ENCODE results near the gene EREG.

Gene EREG

DNA sequence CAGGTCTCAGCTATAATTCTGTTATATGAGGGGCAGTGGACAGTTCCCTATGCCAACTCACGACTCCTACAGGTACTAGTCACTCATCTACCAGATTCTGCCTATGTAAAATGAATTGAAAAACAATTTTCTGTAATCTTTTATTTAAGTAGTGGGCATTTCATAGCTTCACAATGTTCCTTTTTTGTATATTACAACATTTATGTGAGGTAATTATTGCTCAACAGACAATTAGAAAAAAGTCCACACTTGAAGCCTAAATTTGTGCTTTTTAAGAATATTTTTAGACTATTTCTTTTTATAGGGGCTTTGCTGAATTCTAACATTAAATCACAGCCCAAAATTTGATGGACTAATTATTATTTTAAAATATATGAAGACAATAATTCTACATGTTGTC lies 20.4 kb downstream of the EREG start:
- H3K27me3 ChIP-seq (ENCODE audit: low read depth, low read length): no peaks in the 10 kb centered on the region
- no peak overlapping the region for H2AFZ ChIP-seq (ENCODE audit: low read depth, low read length)
- H3K79me2 ChIP-seq (ENCODE audit: low read length): no peaks in the 10 kb centered on the region
- no peaks in the 10 kb centered on the region for H3K4me1 ChIP-seq (ENCODE audit: low read length)
- no peak overlapping the region for H3K27ac ChIP-seq (ENCODE audit: low read length)
- no peak overlapping the region for H3K4me2 ChIP-seq (ENCODE audit: low read length)
- no peak overlapping the region for H3K4me3 ChIP-seq (ENCODE audit: low read length)
- no peaks in the 10 kb centered on the region for H4K20me1 ChIP-seq (ENCODE audit: insufficient read depth, low read length)
- H3K9me3 ChIP-seq (ENCODE audit: insufficient read depth, low read length): no peaks in the 10 kb centered on the region
- no peak overlapping the region for H3K9ac ChIP-seq (ENCODE audit: low read length)
- TF ChIP-seq, protein P1, sequence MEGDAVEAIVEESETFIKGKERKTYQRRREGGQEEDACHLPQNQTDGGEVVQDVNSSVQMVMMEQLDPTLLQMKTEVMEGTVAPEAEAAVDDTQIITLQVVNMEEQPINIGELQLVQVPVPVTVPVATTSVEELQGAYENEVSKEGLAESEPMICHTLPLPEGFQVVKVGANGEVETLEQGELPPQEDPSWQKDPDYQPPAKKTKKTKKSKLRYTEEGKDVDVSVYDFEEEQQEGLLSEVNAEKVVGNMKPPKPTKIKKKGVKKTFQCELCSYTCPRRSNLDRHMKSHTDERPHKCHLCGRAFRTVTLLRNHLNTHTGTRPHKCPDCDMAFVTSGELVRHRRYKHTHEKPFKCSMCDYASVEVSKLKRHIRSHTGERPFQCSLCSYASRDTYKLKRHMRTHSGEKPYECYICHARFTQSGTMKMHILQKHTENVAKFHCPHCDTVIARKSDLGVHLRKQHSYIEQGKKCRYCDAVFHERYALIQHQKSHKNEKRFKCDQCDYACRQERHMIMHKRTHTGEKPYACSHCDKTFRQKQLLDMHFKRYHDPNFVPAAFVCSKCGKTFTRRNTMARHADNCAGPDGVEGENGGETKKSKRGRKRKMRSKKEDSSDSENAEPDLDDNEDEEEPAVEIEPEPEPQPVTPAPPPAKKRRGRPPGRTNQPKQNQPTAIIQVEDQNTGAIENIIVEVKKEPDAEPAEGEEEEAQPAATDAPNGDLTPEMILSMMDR (IDR thresholded peaks at IDR 0.05; ENCODE audit: low read depth, low read length): no peak
- no peak for TF ChIP-seq EZH2phosphoT487 (IDR thresholded peaks at IDR 0.05; ENCODE audit: low read depth)
- no peaks in the 10 kb centered on the region for H3K36me3 ChIP-seq (replicated peaks; ENCODE audit: low read depth, low read length)

DNA sequence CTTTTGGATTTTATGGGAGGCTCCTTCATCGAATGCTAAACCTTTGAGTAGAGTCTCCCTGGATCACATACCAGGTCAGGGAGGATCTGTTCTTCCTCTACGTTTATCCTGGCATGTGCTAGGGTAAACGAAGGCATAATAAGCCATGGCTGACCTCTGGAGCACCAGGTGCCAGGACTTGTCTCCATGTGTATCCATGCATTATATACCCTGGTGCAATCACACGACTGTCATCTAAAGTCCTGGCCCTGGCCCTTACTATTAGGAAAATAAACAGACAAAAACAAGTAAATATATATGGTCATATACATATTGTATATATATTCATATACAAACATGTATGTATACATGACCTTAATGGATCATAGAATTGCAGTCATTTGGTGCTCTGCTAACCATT lies 21.2 kb downstream of the EREG start:
- H3K9ac ChIP-seq (ENCODE audit: low read length): no peak overlapping the region
- H2AFZ ChIP-seq (ENCODE audit: low read depth, low read length): no peak overlapping the region
- no peaks in the 10 kb centered on the region for H3K4me1 ChIP-seq (ENCODE audit: low read length)
- H3K4me3 ChIP-seq (ENCODE audit: low read length): no peak overlapping the region
- no peaks in the 10 kb centered on the region for H3K79me2 ChIP-seq (ENCODE audit: low read length)
- H3K4me2 ChIP-seq (ENCODE audit: low read length): no peak overlapping the region
- no peak for TF ChIP-seq EZH2phosphoT487 (IDR thresholded peaks at IDR 0.05; ENCODE audit: low read depth)
- TF ChIP-seq, protein P1 (IDR thresholded peaks at IDR 0.05; ENCODE audit: low read depth, low read length): no peak
- no peaks in the 10 kb centered on the region for H3K9me3 ChIP-seq (ENCODE audit: insufficient read depth, low read length)
- no peaks in the 10 kb centered on the region for H3K27me3 ChIP-seq (ENCODE audit: low read depth, low read length)
- no peak overlapping the region for H3K27ac ChIP-seq (ENCODE audit: low read length)
- H4K20me1 ChIP-seq (ENCODE audit: insufficient read depth, low read length): no peaks in the 10 kb centered on the region
- no peaks in the 10 kb centered on the region for H3K36me3 ChIP-seq (replicated peaks; ENCODE audit: low read depth, low read length)

DNA sequence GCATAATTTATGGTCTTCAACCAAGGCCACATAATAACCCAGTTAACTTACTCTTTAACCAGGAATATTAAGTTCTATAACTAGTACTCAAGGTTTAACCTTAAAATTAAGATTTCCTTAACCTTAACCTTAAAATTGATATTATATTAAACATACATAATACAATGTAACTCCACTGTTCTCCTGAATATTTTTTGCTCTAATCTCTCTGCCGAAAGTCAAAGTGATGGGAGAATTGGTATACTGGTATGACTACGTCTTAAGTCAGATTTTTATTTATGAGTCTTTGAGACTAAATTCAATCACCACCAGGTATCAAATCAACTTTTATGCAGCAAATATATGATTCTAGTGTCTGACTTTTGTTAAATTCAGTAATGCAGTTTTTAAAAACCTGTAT lies 22.8 kb downstream of the EREG start:
- no peak overlapping the region for H3K27ac ChIP-seq (ENCODE audit: low read length)
- no peaks in the 10 kb centered on the region for H3K9me3 ChIP-seq (ENCODE audit: insufficient read depth, low read length)
- no peak overlapping the region for H3K9ac ChIP-seq (ENCODE audit: low read length)
- no peak overlapping the region for H3K4me3 ChIP-seq (ENCODE audit: low read length)
- TF ChIP-seq, protein P1 (IDR thresholded peaks at IDR 0.05; ENCODE audit: low read depth, low read length): no peak
- no peak for TF ChIP-seq EZH2phosphoT487 (IDR thresholded peaks at IDR 0.05; ENCODE audit: low read depth)
- H4K20me1 ChIP-seq (ENCODE audit: insufficient read depth, low read length): no peaks in the 10 kb centered on the region
- no peaks in the 10 kb centered on the region for H3K79me2 ChIP-seq (ENCODE audit: low read length)
- H3K27me3 ChIP-seq (ENCODE audit: low read depth, low read length): no peaks in the 10 kb centered on the region
- no peak overlapping the region for H2AFZ ChIP-seq (ENCODE audit: low read depth, low read length)
- no peak overlapping the region for H3K4me2 ChIP-seq (ENCODE audit: low read length)
- no peaks in the 10 kb centered on the region for H3K36me3 ChIP-seq (replicated peaks; ENCODE audit: low read depth, low read length)
- no peaks in the 10 kb centered on the region for H3K4me1 ChIP-seq (ENCODE audit: low read length)

DNA sequence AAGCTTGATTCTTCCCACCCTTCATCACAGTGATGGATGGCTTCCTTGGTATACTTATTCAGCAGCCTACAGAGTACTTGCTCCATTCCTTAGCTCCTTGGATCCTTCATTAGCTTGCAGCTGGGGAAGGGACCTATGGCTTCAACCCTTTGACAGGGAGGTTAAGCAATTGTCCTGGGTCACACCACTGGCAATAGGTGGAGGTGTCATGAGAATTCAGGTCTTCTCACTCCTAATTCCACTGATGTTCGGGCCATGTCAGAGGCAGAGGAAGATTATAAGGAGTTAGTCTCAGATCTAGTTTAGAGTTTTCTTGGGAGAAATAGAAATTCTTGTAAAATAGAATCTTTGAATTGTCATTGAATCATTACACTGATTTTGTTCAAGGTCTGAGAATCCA lies 24.5 kb downstream of the EREG start:
- no peaks in the 10 kb centered on the region for H3K79me2 ChIP-seq (ENCODE audit: low read length)
- H3K4me1 ChIP-seq (ENCODE audit: low read length): no peaks in the 10 kb centered on the region

More for the DNA sequence above, 24.5 kb downstream of the EREG start:
- no peak overlapping the region for H3K27ac ChIP-seq (ENCODE audit: low read length)
- no peaks in the 10 kb centered on the region for H3K27me3 ChIP-seq (ENCODE audit: low read depth, low read length)
- H4K20me1 ChIP-seq (ENCODE audit: insufficient read depth, low read length): no peaks in the 10 kb centered on the region
- no peak overlapping the region for H2AFZ ChIP-seq (ENCODE audit: low read depth, low read length)
- TF ChIP-seq, protein P1 (IDR thresholded peaks at IDR 0.05; ENCODE audit: low read depth, low read length): no peak
- TF ChIP-seq EZH2phosphoT487 (IDR thresholded peaks at IDR 0.05; ENCODE audit: low read depth): no peak
- H3K36me3 ChIP-seq (replicated peaks; ENCODE audit: low read depth, low read length): no peaks in the 10 kb centered on the region
- no peak overlapping the region for H3K9ac ChIP-seq (ENCODE audit: low read length)
- H3K4me3 ChIP-seq (ENCODE audit: low read length): no peak overlapping the region
- no peak overlapping the region for H3K4me2 ChIP-seq (ENCODE audit: low read length)
- no peaks in the 10 kb centered on the region for H3K9me3 ChIP-seq (ENCODE audit: insufficient read depth, low read length)
